Neural progenitor cell (in vitro differentiated cells): Measurements from ENCODE around the gene LYRM4.

Source experiments
- CTCF ChIP-seq: fragments of 200-600 bp; sonication (generic); IDR thresholded peaks from 2 replicates; pipeline ENCODE4 v1.5.1; 2017; ENCODE audit warnings: antibody characterized with exemption, mild to moderate bottlenecking
- EZH2 ChIP-seq: fragments of 200-600 bp; sonication (generic); IDR thresholded peaks from 2 replicates; pipeline ENCODE4 v1.6.1; 2017; ENCODE audit warnings: antibody characterized with exemption, mild to moderate bottlenecking, moderate library complexity

- no peak for TF ChIP-seq EZH2
- TF ChIP-seq CTCF, result no peak
Measured at GRCh38 chr6:5229356-5229755, 31.4 kb downstream of the LYRM4 start.
